ENCODE measurements around the gene TRPV6.

- TF ChIP-seq EZH2 (IDR thresholded peaks at IDR 0.05; ENCODE audit: insufficient read depth, poor library complexity, severe bottlenecking), result no peak
- no peak for TF ChIP-seq EZH2phosphoT487 (IDR thresholded peaks at IDR 0.05; ENCODE audit: insufficient read depth, low read depth)
Observed at GRCh38 chr7:142851269-142851668, 34.3 kb downstream of the TRPV6 start.

Data from GM23248 (cell line).